HG03066 (cell line): ENCODE data around the gene CCL17.
"Not testable (repeated sequence)": the region's sequence is repeated elsewhere in the genome, so short reads cannot be mapped to it uniquely, and the experiment has no call there.

ENCODE experiments used
- ATAC-seq: cut with Tn5 transposase; IDR thresholded peaks from one replicate; pipeline ENCODE4 v1.9.1; 2021; ENCODE audit warnings: low read depth; ENCODE audit not compliant: unreplicated experiment

Gene CCL17

GRCh38 chr16:57395026-57395425, 9.5 kb upstream of the CCL17 start:
- ATAC-seq = no peak

- no peak for ATAC-seq
Observed at GRCh38 chr16:57396786-57397185, 7.8 kb upstream of the CCL17 start.

GRCh38 chr16:57397493-57397892, 7.1 kb upstream of the CCL17 start:
- ATAC-seq = not testable (repeated sequence)

- no peak for ATAC-seq
Observed at GRCh38 chr16:57401943-57402640, 2.5 kb upstream of the CCL17 start.

GRCh38 chr16:57405097-57405496, 530 bp downstream of the CCL17 start:
- no peak for ATAC-seq

- ATAC-seq = no peak
Observed at GRCh38 chr16:57406881-57407280, 2.3 kb downstream of the CCL17 start.

GRCh38 chr16:57407521-57408353, 3.2 kb downstream of the CCL17 start:
- no peak for ATAC-seq

- ATAC-seq = no peak
Observed at GRCh38 chr16:57409065-57409464, 4.5 kb downstream of the CCL17 start.

GRCh38 chr16:57409870-57410587, 5.5 kb downstream of the CCL17 start:
- ATAC-seq = no peak

- ATAC-seq = no peak
Observed at GRCh38 chr16:57411362-57411976, 6.9 kb downstream of the CCL17 start.

- ATAC-seq = no peak
Observed at GRCh38 chr16:57412584-57412983, 8.0 kb downstream of the CCL17 start.

- peak; percentile 70 for ATAC-seq
Observed at GRCh38 chr16:57413301-57413730, 8.7 kb downstream of the CCL17 start.

GRCh38 chr16:57413733-57414132, 9.2 kb downstream of the CCL17 start:
- ATAC-seq = peak; percentile 11

GRCh38 chr16:57416084-57416483, 11.5 kb downstream of the CCL17 start:
- no peak for ATAC-seq

GRCh38 chr16:57419506-57419905, 14.9 kb downstream of the CCL17 start:
- ATAC-seq = no peak

- ATAC-seq = no peak
Observed at GRCh38 chr16:57422026-57422944, 17.7 kb downstream of the CCL17 start.

GRCh38 chr16:57423152-57423551, 18.6 kb downstream of the CCL17 start:
- no peak for ATAC-seq

- no peak for ATAC-seq
Observed at GRCh38 chr16:57424583-57424982, 20.0 kb downstream of the CCL17 start.

GRCh38 chr16:57426356-57426755, 21.8 kb downstream of the CCL17 start:
- ATAC-seq = no peak

GRCh38 chr16:57427307-57427706, 22.7 kb downstream of the CCL17 start:
- ATAC-seq = no peak
